Measurements from ENCODE around the gene ZNF362. TPM values are rescaled to one million over a fixed set of nuclear protein-coding genes. Genes with fewer than 3 reads are reported as not detected.

Gene ZNF362
- total RNA-seq, 1 donor: 13.4 TPM

- Histone ChIP-seq H3K27me3 (ENCODE audit: insufficient read depth, low read length) (no peaks in the 10 kb centered on the region), H2AFZ (ENCODE audit: low read length) (no peak overlapping the region), H3K4me3 (ENCODE audit: insufficient read depth, low read length) (no peak overlapping the region), H3K4me1 (ENCODE audit: insufficient read depth, low read length) (no peaks in the 10 kb centered on the region), H3K4me2 (ENCODE audit: insufficient read depth, low read length) (no peak overlapping the region), H3K36me3 (ENCODE audit: insufficient read depth, low read length) (peaks cover 6% of the 10 kb centered on the region), H3K79me2 (ENCODE audit: insufficient read depth, low read length) (peaks cover 55% of the 10 kb centered on the region), H4K20me1 (ENCODE audit: insufficient read depth, low read length) (peaks cover 71% of the 10 kb centered on the region), H3K27ac (ENCODE audit: low read depth, low read length) (no peak overlapping the region), H3K9me3 (ENCODE audit: low read depth, low read length) (no peaks in the 10 kb centered on the region)
- DNase-seq (ENCODE audit: insufficient read length, low spot score, missing footprints): peak; percentile 43
- no peak for TF ChIP-seq CTCF (IDR thresholded peaks at IDR 0.05; ENCODE audit: extremely low read depth, low read depth, low read length)
These were observed 14.1 kb downstream of the ZNF362 start for GRCh38 chr1:33270379-33270778.

GRCh38 chr1:33270808-33271465, 14.6 kb downstream of the ZNF362 start:
- peak; percentile 34 for DNase-seq (ENCODE audit: insufficient read length, low spot score, missing footprints)
- no peaks in the 10 kb centered on the region for H3K27me3 ChIP-seq (ENCODE audit: insufficient read depth, low read length)
- peaks cover 68% of the 10 kb centered on the region for H4K20me1 ChIP-seq (ENCODE audit: insufficient read depth, low read length)
- H3K4me2 ChIP-seq (ENCODE audit: insufficient read depth, low read length): no peak overlapping the region
- no peaks in the 10 kb centered on the region for H3K4me1 ChIP-seq (ENCODE audit: insufficient read depth, low read length)
- peaks cover 9% of the 10 kb centered on the region for H3K36me3 ChIP-seq (ENCODE audit: insufficient read depth, low read length)
- no peaks in the 10 kb centered on the region for H3K9me3 ChIP-seq (ENCODE audit: low read depth, low read length)
- no peak for TF ChIP-seq CTCF (IDR thresholded peaks at IDR 0.05; ENCODE audit: extremely low read depth, low read depth, low read length)
- no peak overlapping the region for H3K27ac ChIP-seq (ENCODE audit: low read depth, low read length)
- H3K79me2 ChIP-seq (ENCODE audit: insufficient read depth, low read length): peaks cover 49% of the 10 kb centered on the region
- H2AFZ ChIP-seq (ENCODE audit: low read length): no peak overlapping the region
- H3K4me3 ChIP-seq (ENCODE audit: insufficient read depth, low read length): no peak overlapping the region

- no peak for TF ChIP-seq CTCF (IDR thresholded peaks at IDR 0.05; ENCODE audit: extremely low read depth, low read depth, low read length)
- Histone ChIP-seq H3K4me1 (ENCODE audit: insufficient read depth, low read length) (no peaks in the 10 kb centered on the region), H3K27me3 (ENCODE audit: insufficient read depth, low read length) (no peaks in the 10 kb centered on the region), H4K20me1 (ENCODE audit: insufficient read depth, low read length) (peaks cover 61% of the 10 kb centered on the region), H2AFZ (ENCODE audit: low read length) (no peak overlapping the region), H3K4me3 (ENCODE audit: insufficient read depth, low read length) (no peak overlapping the region), H3K9me3 (ENCODE audit: low read depth, low read length) (no peaks in the 10 kb centered on the region), H3K36me3 (ENCODE audit: insufficient read depth, low read length) (peaks cover 13% of the 10 kb centered on the region), H3K79me2 (ENCODE audit: insufficient read depth, low read length) (peaks cover 40% of the 10 kb centered on the region), H3K27ac (ENCODE audit: low read depth, low read length) (no peak overlapping the region), H3K4me2 (ENCODE audit: insufficient read depth, low read length) (no peak overlapping the region)
- peak; percentile 60 for DNase-seq (ENCODE audit: insufficient read length, low spot score, missing footprints)
These were observed 15.6 kb downstream of the ZNF362 start for GRCh38 chr1:33271666-33272505.

- Histone ChIP-seq H3K27ac (ENCODE audit: low read depth, low read length) (no peak overlapping the region), H3K36me3 (ENCODE audit: insufficient read depth, low read length) (peaks cover 19% of the 10 kb centered on the region), H4K20me1 (ENCODE audit: insufficient read depth, low read length) (peaks cover 55% of the 10 kb centered on the region), H3K4me1 (ENCODE audit: insufficient read depth, low read length) (no peaks in the 10 kb centered on the region), H3K4me3 (ENCODE audit: insufficient read depth, low read length) (no peak overlapping the region), H3K79me2 (ENCODE audit: insufficient read depth, low read length) (peaks cover 40% of the 10 kb centered on the region), H3K27me3 (ENCODE audit: insufficient read depth, low read length) (no peaks in the 10 kb centered on the region), H3K9me3 (ENCODE audit: low read depth, low read length) (no peaks in the 10 kb centered on the region), H3K4me2 (ENCODE audit: insufficient read depth, low read length) (no peak overlapping the region), H2AFZ (ENCODE audit: low read length) (no peak overlapping the region)
- DNase-seq (ENCODE audit: insufficient read length, low spot score, missing footprints): peak; percentile 61
- no peak for TF ChIP-seq CTCF (IDR thresholded peaks at IDR 0.05; ENCODE audit: extremely low read depth, low read depth, low read length)
These were observed 16.2 kb downstream of the ZNF362 start for GRCh38 chr1:33272509-33272908.

All from osteoblast (primary cell).